K562 (cell line): Measurements from ENCODE around the gene RAX. TPM values are rescaled to one million over a fixed set of nuclear protein-coding genes. Genes with fewer than 3 reads are reported as not detected.

Experiments
- ATAC-seq: fragments of 200-7000 bp; cut with Tn5 transposase; 3 replicates; pipeline ENCODE4 v1.9.1; 2020; ENCODE audit warnings: moderate library complexity
- BruUV-seq: library from RNA; stranded (reverse); fragments of 400-500 nt; replicated peaks from 2 replicates; lab custom pipeline; 2021; lab: Mats Ljungman, UMichigan
- CTCF ChIA-PET: fragments of 300-600 bp; formaldehyde crosslinking; extraction: SDS; loops from one replicate; lab custom pipeline; 2021; ENCODE audit warnings: low intra/inter-chr PET ratio; lab: Yijun Ruan, JAX
- POLR2A ChIA-PET: fragments of 300-600, 350-650 bp; sonication (Branson Sonifier 250); formaldehyde crosslinking; extraction: SDS; loops from one replicate; lab custom pipeline; 2021; ENCODE audit warnings: antibody characterized with exemption, inconsistent platforms; lab: Yijun Ruan, JAX
- DNase-seq, 4 experiments: peaks; one replicate each; pipeline versions ENCODE4 v3.0.0 to v3.0.0-alpha.2; 2011 to 2018; ENCODE audit warnings: low spot score in 3 of 4, mixed read lengths in 3 of 4; ENCODE audit errors: extremely low read depth in 1 of 4
- FAIRE-seq: peaks from 2 replicates; lab custom pipeline; 2011; peaks lifted over from hg19 to GRCh38; lab: Jason Lieb, UNC
- H2AFZ ChIP-seq: 2 replicates; pipeline ENCODE4 v1.6.0; 2011; ENCODE audit warnings: low read depth, low read length, control low read depth, inconsistent platforms
- H3K27ac ChIP-seq: fragments of 200-600 bp; 3 replicates; pipeline ENCODE4 v1.8.0; 2011; ENCODE audit warnings: low read depth, mild to moderate bottlenecking, control low read depth, inconsistent platforms, low read length, moderate library complexity, mixed read lengths; ENCODE audit errors: extremely low read depth
- H3K27me3 ChIP-seq, 2 experiments: fragments of 300-600 bp in 1 of 2; 2 replicates in 1 of 2; 3 replicates in 1 of 2; pipeline versions ENCODE4 v1.6.0 to v1.8.0; 2011; ENCODE audit warnings: inconsistent platforms in 2 of 2, low read length in 2 of 2, mild to moderate bottlenecking in 1 of 2, mixed read lengths in 1 of 2, moderate library complexity in 1 of 2; ENCODE audit not compliant: control insufficient read depth in 2 of 2, insufficient read depth in 2 of 2
- H3K36me3 ChIP-seq: fragments of 300-600 bp; 3 replicates; pipeline ENCODE4 v1.8.0; 2011; ENCODE audit warnings: mild to moderate bottlenecking, low read length, inconsistent platforms; ENCODE audit not compliant: control insufficient read depth, insufficient read depth
- H3K4me1 ChIP-seq, 2 experiments: fragments of 200-600 bp in 1 of 2; replicated peaks in 1 of 2; 2 replicates in 1 of 2; 3 replicates in 1 of 2; pipeline versions ENCODE4 v1.5.1 to v1.8.0; 2011; ENCODE audit warnings: inconsistent platforms in 2 of 2, low read length in 2 of 2, mild to moderate bottlenecking in 1 of 2, mixed read lengths in 1 of 2, moderate library complexity in 1 of 2; ENCODE audit not compliant: control insufficient read depth in 2 of 2, insufficient read depth in 2 of 2
- H3K4me2 ChIP-seq: 2 replicates; pipeline ENCODE4 v1.6.1; 2011; ENCODE audit warnings: low read length, control low read depth, inconsistent platforms, mixed read lengths; ENCODE audit not compliant: insufficient read depth
- H3K4me3 ChIP-seq: fragments of 200-600 bp; sonication (generic), shearing (Covaris generic); 2 replicates; pipeline ENCODE4 v1.5.1; 2016; ENCODE audit warnings: control low read depth, inconsistent platforms
- H3K79me2 ChIP-seq: fragments of 200-600 bp; 3 replicates; pipeline ENCODE4 v1.8.0; 2011; ENCODE audit warnings: low read length, inconsistent platforms; ENCODE audit not compliant: control insufficient read depth, insufficient read depth
- H3K9ac ChIP-seq, 2 experiments: 2 replicates each; pipeline versions ENCODE4 v1.6.0 to v1.6.1; 2011; ENCODE audit warnings: low read depth in 2 of 2, low read length in 2 of 2, control low read depth in 1 of 2, inconsistent platforms in 1 of 2, mild to moderate bottlenecking in 1 of 2, mixed read lengths in 1 of 2; ENCODE audit not compliant: insufficient read depth in 1 of 2
- H3K9me1 ChIP-seq: one replicate; pipeline ENCODE4 v1.6.0; 2011; ENCODE audit warnings: inconsistent platforms, mild to moderate bottlenecking, low read length, moderate library complexity; ENCODE audit not compliant: control insufficient read depth, insufficient read depth
- H3K9me3 ChIP-seq: replicated peaks from 2 replicates; pipeline ENCODE4 v1.5.1; 2011; ENCODE audit warnings: low read depth, low read length, inconsistent platforms; ENCODE audit not compliant: control insufficient read depth, insufficient read depth
- H4K20me1 ChIP-seq: replicated peaks from 2 replicates; pipeline ENCODE4 v1.6.1; 2011; ENCODE audit warnings: low read length, inconsistent platforms, mixed read lengths; ENCODE audit not compliant: control insufficient read depth, insufficient read depth
- ETS1 ChIP-seq: conservative IDR thresholded peaks from 2 replicates; pipeline ENCODE4 v1.6.1; 2011; ENCODE audit warnings: low read depth, mild to moderate bottlenecking, low read length; ENCODE audit not compliant: control insufficient read depth
- GABPB2 ChIP-seq: fragments of 250-450 bp; sonication (Bioruptor Pico); conservative IDR thresholded peaks from 2 replicates; pipeline ENCODE4 v1.5.1; 2021; ENCODE audit warnings: mild to moderate bottlenecking
- LEF1 ChIP-seq: fragments of 450-650 bp; IDR thresholded peaks from 2 replicates; pipeline ENCODE4 v1.6.1; 2016; ENCODE audit warnings: mild to moderate bottlenecking
- NR2F6 ChIP-seq: fragments of 450-650 bp; formaldehyde crosslinking; IDR thresholded peaks from 2 replicates; pipeline ENCODE4 v1.4.0; 2020; ENCODE audit warnings: mild to moderate bottlenecking
- RBM25 ChIP-seq: fragments of 200-400 bp; formaldehyde crosslinking; IDR thresholded peaks from 2 replicates; pipeline ENCODE4 v1.6.1; 2018; ENCODE audit warnings: low read length, low read depth, moderate library complexity; ENCODE audit not compliant: severe bottlenecking
- SETDB1 ChIP-seq: IDR thresholded peaks from one replicate; pipeline ENCODE4 v1.6.1; 2012; ENCODE audit warnings: low read length, control low read depth, inconsistent platforms
- SFPQ ChIP-seq: fragments of 200-400 bp; formaldehyde crosslinking; IDR thresholded peaks from 2 replicates; pipeline ENCODE4 v1.6.1; 2017; ENCODE audit warnings: mild to moderate bottlenecking, low read depth, low read length, moderate library complexity
- ZNF766 ChIP-seq: fragments of 200-800 bp; sonication (Bioruptor generic); conservative IDR thresholded peaks from 2 replicates; pipeline ENCODE4 v1.6.1; 2016; ENCODE audit warnings: missing genetic modification characterization, missing compliant biosample characterization
- ZNF830 ChIP-seq: fragments of 250-450 bp; sonication (Bioruptor Pico); IDR thresholded peaks from 2 replicates; pipeline ENCODE4 v1.5.0; 2021; ENCODE audit warnings: mild to moderate bottlenecking
- WGBS: fragments of 100-300 bp; shearing (Covaris generic); methylation state at CpG from one replicate; pipeline ENCODE4 v1.1.6; 2016; ENCODE audit warnings: low coverage, mixed read lengths; ENCODE audit not compliant: insufficient coverage; ENCODE audit errors: missing lambda C conversion rate; 5-methylcytosine and 5-hydroxymethylcytosine counted together
- in situ Hi-C: fragments of 300-500 bp; cut with MboI; formaldehyde crosslinking; loops from 4 replicates; pipeline ENCODE4 v1.15.0; 2018; ENCODE audit warnings: inconsistent platforms, mixed read lengths
- intact Hi-C: fragments of 100-400 bp; cut with micrococcal nuclease; formaldehyde crosslinking; loops from 2 replicates; pipeline ENCODE4 v1.14.2; 2022
- polyA plus RNA-seq, 8 experiments: library from polyadenylated mRNA; depleted of rRNA in 4 of 8; stranded (reverse) in 5 of 8; unstranded in 3 of 8; fragments of >200 nt; fragmentation: Nextera tagmentation in 2 of 8; fragmentation: Illumina TruSeq in 1 of 8; extraction: Ambion mirVana in 2 of 8; extraction: Trizol in 1 of 8; gene quantifications; 2 replicates each; pipeline versions ENCODE4 v1.2.1 to v1.2.3, GENCODE V29; 2011 to 2014; ENCODE audit warnings: inconsistent platforms in 1 of 8, missing spikeins in 1 of 8
- total RNA-seq, 7 experiments: library from RNA; depleted of rRNA in 6 of 7; stranded (reverse); fragments of >200 nt in 6 of 7; fragmentation: Illumina TruSeq in 2 of 7; extraction: Trizol in 2 of 7; gene quantifications; 2 replicates each; pipeline versions ENCODE4 v1.2.1 to v1.2.3, GENCODE V29; 2011 to 2021; ENCODE audit warnings: low replicate concordance in 1 of 7

RAX gene
- total and polyA plus RNA-seq, 9 of the 15 experiments (the other 6 are each of a cell fraction or from before 2014, with no cell fraction given) = not detected

- Histone ChIP-seq H3K9me3 (no peaks in the 10 kb centered on the region), H3K9me1 (no peaks in the 10 kb centered on the region), H3K27ac (no peak overlapping the region), H3K4me1 (peaks cover 0 to 17% of the 10 kb centered on the region in 2 experiments; a peak in 2 of 5 replicates), H2AFZ (no peak overlapping the region), H3K79me2 (no peaks in the 10 kb centered on the region), H3K36me3 (no peaks in the 10 kb centered on the region), H3K4me2 (no peak overlapping the region), H3K9ac (no peak overlapping the region), H3K4me3 (no peak overlapping the region), H4K20me1 (no peaks in the 10 kb centered on the region), H3K27me3 (peaks cover 3 to 30% of the 10 kb centered on the region in 2 experiments; a peak in 3 of 5 replicates)
- in situ Hi-C loops (no loop called here), intact Hi-C loops (no loop called here)
- ATAC-seq = no peak
- ChIA-PET CTCF (no interaction called here), POLR2A (interaction anchor here (0.6 kb wide), 1 partner anchor 193 kb away, joined by 3 read pairs; no protein-coding TSS in a partner anchor)
- no TSS peak for BruUV-seq
- no peak for TF ChIP-seq ZNF766 (CRISPR knock-in tag)
- no peak for TF ChIP-seq RBM25
- TF ChIP-seq ETS1 = no peak
- no peak for TF ChIP-seq NR2F6
- TF ChIP-seq LEF1 = no peak
- TF ChIP-seq ZNF830 = no peak
- no peak for TF ChIP-seq SFPQ
- no peak for TF ChIP-seq SETDB1
- no peak for TF ChIP-seq GABPB2 (CRISPR knock-in tag)
- no peak for DNase-seq
- WGBS = 67% methylated on average over 3 of the region's 17 CpGs
- FAIRE-seq = no peak
Observed at GRCh38 chr18:59264121-59264571, 9.1 kb downstream of the RAX start.
